NCI-H774 (cell line): ENCODE measurements around the gene KANK4.
"Not testable (repeated sequence)": the region's sequence is repeated elsewhere in the genome, so short reads cannot be mapped to it uniquely, and the experiment has no call there.

Experiments
- DNase-seq: peaks from one replicate; lab custom pipeline; 2025; lab: John Stamatoyannopoulos, UW

KANK4 gene

DNA sequence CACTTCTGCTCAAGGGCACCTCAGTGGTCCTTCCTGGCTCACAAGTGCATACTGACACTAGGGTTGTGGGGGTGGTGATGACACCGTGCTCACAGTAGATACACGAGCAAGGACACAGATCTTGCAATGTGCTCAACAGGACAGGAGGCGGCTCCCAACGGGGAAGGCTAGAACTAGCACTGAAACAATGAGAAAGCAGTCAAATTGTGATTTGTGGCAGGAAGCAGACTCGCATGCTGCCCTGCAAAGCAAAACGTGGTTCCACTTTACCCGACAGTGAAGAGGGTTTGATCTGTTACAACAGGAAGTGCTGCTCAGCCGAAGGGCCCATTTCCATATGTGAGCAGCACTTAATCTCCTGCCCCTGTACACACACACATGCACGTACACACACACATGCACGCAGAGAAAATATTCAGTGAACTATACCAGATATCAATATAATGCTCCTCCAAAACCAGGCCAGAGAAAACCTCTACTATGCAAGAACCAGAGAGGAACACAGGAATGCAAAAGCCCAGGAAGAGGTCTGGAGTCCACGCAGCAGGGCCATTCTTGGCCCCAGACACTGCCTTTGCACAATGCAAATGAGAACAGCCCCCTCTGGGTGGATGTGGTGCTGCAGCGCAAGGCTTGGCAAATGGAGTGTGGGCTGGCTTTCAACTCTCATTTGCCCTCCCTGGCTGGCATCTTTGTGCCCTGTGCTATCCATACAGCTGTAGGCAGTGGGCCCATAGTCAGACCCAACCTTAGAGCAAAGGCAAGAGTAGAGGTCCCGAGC lies 47.1 kb downstream of the KANK4 start:
- peak; percentile 13 for DNase-seq

DNA sequence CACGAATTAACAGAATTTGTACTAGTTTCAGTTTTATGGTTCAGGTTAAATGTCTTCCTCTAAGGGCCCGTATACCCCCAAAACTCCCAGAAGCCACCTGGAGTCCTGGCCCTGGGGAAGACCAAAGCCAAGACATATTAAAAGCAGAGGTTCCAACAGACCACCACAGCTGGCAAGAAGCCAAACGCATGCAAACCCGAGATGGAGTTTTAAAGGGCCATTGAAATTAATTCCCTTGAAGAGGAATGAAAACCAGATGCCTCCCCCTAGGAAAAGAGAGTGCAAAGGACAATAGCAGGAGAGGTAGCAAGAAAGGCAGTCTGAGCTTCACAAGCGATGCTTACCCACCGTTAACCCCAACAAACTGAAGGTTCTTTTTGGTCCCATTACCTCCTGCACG lies 48.1 kb downstream of the KANK4 start:
- no peak for DNase-seq

DNA sequence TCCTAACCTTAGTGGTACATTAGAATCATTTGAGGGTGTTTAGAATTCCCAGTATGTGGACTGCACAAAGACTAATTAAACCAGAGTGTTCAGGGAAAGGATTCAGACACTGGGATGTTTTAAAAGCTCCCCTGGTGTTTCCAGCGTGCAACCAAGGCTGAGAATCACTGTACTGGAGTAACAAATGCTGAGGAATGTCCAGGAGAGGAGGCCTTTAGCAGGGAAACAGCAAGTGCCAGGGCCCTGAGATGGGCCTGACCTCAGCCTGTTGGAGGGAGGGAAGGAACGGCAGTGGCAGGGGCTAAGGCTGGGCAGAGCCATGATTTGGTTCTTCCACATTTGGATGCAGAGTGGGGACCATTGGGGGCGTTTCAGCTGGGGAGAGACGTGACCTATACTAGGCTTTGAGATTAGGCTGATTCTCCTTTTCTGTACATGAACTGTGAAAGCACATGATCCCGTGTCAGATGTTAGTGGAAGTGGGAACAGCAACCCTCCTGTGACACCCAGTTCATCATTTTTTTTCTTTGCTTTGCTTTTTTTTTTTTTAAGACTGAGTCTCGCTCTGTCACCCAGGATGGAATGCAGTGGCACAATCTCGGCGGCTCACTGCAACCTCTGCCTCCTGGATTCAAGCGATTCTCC lies 49.3 kb downstream of the KANK4 start:
- DNase-seq: no peak

DNA sequence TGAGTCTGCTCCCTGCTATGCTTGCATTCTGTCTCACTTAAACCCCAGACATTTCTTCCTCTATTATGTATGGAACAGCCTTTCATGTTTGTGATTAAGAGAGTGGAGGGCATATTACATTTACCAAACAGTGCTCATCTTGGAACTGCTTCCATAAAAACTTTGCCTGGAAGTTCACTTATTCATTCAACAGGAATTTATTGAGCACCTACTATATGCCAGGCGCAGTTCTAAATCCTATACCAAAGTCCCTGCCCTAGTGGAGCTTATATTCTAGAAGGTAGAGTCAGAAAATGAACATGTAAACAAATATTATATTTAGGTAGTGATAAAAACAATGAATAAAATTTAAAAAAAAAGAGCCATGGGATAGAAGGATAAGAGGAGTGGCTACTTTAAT lies 49.8 kb downstream of the KANK4 start:
- DNase-seq: no peak

DNA sequence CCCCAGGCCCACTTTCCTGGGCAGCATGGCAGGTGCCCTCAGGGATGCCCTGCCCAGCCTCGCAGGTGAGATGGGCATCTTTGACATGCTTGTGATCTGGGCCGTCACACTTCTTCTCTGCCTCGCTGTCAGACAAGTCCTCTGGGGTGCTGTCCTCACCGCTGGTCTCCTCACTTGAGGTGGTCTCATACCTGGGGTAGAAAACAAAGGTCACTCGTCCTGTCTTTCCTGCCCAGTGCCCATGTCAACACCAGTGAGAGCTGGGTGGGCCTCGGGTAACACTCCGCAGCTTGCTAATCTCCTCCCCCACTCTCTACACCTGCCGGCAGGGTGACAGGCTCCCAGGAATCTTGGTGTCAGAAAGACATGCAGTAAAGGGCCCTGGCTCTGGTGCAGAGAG lies 50.9 kb downstream of the KANK4 start:
- DNase-seq: no peak

DNA sequence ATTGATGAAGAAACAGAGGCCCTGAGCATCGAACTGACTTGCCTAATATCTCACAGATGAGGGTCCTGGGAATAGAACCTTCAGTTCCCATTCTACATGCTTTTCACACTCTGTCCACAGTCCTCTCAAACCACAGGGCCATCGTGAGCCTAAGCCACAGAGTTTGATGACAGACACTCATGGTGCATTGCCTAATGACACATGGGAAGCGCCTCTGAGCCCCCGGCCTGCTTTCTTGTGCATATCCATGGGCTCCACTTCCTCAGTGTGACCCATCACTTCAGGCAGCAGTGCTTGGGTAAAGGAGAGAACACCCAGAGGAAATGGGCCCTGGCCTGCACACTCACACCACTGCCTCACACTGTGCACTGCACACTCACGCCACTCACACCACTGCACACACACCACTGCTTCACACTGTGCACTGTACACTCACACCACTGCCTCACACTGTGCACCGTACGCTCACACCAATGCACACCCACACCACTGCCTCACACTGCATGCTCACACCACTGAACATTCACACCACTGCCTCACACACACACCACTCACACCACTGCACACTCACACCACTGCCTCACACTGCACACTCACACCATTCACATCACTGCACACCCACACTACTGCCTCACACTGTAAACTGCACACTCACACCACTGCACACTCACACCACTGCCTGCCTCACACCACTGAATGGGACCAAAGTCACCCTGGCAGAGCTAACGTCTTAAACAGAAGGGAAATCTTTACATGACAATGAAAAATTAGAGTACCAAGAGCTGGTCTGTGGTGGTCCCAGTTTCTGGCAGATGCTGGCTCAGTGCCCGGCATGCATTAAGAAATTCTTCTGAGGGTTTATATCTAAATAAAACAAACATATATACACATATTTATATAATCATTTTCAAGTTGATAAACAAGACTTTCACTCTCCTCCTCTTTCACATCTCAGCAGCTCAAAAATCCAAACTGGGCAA lies 53.0 kb downstream of the KANK4 start:
- DNase-seq: no peak

DNA sequence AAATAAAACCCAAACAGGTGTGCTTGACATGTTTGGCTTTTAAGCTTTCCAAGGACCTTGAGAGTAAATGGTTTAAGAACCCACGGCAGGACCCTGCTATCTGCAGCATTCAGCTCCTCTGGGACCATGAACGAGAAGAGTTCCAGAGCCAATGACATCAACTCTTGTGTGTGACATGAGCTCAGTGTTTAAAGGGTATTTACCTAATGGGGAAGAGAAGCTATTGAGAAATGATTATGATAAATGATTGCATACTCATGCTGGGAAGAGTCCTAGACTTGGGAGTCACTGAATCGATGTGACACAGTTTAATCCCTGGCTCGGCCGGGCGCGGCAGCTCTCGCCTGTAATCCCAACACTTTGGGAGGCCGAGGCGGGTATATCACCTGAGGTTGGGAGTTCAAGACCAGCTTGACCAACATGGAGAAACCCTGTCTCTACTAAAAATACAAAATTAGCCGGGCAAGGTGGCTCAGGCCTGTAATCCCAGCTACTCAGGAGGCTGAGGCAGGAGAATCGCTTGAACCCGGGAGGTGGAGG lies 55.4 kb downstream of the KANK4 start:
- DNase-seq: no peak

DNA sequence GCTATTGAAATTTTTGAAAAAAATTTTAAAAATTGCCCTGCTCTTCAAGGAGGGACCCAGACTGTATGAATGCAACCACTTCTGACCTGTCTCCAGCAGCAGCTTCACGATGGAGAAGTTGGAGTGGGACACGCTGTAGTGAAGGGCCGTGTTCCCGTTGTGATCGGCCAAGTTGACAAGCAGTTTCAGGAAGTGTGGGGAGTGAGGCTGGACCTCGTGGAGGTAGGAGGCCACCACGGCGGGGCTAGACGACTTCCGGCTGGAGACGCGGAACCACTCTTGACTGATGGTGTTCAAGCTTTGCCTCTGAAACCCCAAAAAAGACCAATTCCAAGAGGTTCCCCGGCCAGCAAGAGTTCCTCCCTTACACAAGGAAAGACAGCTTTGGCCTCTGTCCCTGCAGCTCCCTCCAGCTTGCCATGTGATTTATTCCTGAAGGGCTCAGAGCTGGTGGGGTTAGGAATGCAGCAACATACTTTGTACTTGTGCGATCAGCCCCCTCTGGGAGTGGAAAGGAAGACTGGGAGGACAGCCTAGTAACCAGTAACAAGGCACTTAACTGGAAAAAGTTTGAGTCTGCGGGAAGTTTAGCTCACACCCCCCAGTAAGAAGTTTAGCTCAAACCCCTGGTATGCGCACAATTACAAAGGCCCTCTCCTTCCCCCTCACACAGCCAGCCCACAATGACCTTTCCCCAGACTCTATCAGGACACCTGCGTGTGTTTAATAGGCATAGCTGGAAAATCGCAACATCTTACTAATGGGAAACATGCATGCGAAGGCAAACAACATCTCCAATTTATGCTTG lies 56.0 kb downstream of the KANK4 start:
- no peak for DNase-seq

DNA sequence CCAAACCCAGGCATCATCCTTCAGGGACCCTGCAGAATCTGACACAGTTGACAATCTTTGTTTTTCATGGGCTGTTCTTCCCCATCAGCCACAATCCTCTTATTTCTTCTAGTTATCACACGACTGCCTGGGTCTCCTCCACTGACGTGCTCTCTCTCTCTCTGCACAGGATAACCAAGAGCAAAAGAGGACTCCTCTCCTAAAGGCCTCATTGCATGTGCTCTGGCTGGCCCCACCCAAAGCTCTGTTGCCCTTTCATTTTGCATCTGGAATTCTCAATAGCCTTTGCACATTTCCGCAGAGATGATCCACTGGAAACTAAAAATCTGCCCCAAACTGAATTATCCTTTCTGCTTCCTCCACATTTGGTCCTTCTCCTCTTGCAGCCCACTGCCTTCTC lies 58.5 kb downstream of the KANK4 start:
- DNase-seq: no peak

DNA sequence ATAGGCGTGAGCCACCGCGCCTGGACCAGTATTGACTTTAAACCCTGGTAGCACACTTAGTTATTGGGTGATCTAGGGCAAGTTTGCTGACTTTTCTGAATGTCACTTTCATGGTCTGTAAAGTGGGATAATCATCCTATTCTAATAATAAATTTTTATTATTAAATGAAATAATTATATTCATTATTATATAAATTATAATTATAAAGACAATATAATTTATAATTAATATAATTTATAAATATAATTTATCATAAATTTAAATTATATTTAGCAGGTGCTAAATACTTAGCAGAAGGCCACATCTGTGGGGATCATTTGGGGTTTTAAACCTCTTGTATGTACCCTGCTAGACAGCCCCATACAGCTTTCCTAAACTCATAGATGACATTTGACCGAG lies 59.7 kb downstream of the KANK4 start:
- no peak for DNase-seq

DNA sequence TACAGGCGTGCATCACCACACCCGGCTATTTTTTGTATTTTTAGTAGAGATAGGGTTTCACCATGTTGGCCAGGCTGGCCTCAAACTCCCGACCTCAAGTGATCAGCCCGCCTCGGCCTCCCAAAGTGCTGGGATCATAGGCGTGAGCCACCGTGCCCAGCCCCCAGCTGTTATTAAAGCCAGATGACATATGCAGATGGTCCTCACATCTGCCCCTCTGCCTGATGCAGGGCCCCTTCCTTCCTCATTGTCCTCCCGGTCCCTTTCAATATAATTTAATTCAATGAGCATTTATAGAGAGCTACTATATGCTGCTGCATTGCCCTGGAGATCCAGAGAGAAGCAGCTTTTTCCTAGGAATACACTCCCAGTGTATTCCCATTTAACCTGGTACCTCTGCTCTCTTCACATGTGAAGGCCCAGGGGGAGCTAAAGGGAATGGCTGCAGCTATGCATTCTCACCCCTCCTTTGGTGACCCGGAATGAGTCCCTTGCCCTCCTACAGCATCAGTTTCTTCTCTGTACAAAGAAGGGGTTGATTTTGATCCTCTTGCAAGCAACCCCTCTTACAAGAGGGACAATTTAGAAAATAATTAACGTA lies 69.0 kb downstream of the KANK4 start:
- DNase-seq: no peak

DNA sequence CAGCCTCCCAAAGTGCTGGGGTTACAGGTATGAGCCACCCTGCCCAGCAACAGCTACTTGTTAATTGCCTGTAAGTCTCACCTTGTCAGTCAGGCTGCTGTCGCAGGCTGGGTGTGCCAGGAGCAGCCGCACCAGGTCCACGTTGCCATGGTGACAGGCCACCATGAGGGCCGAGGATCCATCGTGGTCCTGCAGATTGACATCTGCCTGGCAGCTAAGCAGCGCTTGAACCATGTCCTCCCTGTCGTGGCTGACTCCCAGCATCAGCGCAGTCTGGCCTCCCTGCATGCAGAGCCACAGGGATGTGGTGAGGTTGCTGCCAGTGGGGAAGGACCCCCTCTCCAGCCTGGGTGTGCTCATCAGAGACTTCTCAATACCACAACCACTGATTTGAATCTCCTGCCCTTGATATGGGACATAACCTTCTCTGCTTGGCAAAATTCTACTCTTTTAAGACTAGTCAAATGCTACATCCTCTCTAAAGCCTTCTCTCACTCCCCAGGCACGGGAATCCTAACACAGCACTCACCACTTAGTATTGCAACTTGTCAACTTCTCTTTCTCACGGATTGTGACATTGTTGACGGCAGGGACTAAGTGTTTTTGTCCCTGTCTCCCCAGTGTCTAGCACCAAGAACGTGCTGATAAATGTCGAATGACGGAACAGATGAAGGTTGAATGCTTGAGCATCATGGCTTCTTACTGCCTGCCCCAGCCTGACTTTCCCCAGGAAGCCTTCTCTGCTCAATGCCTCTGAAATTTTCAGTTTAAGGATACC lies 71.7 kb downstream of the KANK4 start:
- DNase-seq: no peak

DNA sequence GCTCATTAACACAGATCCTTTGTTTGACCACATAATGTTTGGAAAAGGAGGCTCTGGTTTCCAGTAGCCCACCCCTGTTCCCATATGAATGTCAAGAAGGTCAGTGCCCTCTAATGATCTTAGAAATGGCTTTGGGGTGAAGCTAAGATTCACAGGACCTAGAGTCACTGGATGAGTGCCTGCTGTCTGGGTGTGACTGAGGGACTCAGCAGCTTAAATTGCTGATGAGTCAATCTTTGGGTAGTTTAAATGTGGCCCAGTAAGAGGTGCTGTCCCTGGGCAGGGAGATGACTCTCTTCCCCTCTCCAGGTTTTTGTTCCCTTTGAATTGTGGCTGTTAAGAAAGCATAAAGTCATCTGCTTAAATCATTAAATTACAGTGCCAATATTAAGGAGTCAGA lies 74.0 kb downstream of the KANK4 start:
- DNase-seq: no peak

DNA sequence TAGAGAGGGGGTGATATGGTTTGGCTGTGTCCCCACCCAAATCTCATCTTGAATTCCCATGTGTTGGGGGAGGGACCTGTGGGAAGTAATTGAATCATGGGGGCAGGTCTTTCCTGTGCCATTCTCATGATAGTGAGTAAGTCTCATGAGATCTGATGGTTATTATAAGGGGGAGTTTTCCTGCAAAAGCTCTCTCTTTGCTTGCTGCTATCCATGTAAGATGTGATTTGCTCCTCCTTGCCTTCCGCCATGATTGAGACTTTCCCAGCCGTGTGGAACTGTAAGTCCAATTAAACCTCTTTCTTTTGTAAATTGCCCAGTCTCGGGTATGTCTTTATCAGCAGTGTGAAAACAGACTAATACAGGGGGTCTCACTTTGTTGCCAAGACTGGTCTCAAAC lies 74.9 kb downstream of the KANK4 start:
- DNase-seq: not testable (repeated sequence)

DNA sequence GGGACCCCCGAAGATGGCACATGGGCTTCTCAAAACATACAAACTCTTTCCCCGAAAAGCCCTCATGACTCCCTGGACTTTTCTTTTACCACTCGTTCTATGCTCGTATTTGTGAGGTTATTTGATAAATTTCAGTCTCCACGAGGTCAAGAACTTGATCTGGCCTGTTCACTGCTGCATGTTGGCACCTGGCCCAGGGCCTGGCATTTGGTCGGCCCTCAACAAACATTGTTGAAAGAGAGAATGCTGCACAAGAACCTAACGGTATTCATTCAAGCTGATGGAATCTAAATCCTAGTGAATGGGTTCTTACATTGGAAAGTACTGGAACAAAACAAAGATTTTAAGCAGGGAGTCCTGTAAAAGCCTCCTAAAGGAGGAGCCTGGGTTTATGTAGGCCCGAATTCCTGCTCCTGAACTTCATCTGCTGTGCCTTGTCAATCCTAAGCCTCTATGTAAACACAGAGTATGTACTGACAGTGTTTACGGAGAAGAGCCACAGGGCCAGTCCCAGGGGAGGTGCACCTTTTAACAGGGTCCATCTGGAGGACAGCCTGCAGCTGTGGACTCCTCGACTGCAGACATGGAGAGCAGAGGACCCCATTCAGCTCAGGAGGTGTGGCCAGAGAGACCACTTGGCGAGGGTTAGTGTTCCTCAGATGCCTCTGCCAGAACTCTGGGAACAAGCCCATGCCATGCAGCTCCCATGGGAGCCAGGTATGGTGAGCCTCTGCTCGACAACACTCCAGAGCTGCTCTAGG lies 77.7 kb downstream of the KANK4 start:
- DNase-seq: no peak

DNA sequence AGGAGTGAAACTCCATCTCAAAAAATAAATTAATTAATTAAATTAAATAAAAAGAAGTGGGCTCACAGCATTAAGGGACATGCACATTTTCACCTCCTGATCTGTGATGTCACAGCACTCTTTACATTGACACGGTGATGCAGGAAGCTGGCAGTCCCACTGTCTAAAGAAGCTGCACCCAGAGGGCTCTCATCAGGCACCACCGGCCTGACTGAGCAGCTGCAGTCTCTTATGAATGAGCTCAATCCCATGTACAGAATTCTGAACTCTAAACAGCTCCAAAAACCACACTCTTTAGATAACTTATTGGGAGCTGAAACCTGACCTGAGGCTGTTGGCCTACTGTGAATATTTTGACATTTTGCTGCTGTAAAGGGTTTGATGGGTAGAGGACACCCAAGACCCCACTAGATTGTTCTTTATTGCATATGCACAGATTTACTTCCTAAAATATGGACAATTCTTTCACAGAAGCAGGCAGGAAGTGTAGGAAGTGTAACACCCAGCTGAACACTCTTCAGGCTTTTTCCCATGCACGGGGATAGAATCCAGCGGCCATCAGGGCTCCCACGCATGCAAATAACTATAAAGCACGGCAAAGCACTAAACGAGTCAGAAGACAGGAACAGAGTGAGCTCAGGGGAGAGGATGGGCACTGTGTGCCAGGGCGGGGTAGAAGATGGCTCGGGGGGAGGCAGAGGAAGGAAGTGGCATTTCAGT lies 78.4 kb downstream of the KANK4 start:
- DNase-seq: no peak

DNA sequence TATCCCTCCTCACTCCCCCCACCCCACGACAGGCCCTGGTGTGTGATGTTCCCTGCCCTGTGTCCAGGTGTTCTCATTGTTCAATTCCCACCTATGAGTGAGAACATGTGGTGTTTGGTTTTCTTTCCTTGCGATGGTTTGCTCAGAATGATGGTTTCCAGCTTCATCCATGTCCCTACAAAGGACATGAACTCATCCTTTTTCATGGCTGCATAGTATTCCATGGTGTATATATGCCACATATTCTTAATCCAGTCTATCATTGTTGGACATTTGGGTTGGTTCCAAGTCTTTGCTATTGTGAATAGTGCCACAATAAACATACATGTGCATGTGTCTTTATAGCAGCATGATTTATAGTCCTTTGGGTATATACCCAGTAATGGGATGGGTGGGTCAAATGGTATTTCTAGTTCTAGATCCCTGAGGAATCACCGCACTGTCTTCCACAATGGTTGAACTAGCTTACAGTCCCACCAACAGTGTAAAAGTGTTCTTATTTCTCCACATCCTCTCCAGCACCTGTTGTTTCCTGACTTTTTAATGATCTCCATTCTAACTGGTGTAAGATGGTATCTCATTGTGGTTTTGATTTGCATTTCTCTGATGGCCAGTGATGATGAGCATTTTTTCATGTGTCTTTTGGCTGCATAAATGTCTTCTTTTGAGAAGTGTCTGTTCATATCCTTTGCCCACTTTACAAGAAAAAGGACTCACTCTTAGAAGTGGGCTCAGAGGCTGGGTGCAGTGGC lies 79.4 kb downstream of the KANK4 start:
- DNase-seq: not testable (repeated sequence)

DNA sequence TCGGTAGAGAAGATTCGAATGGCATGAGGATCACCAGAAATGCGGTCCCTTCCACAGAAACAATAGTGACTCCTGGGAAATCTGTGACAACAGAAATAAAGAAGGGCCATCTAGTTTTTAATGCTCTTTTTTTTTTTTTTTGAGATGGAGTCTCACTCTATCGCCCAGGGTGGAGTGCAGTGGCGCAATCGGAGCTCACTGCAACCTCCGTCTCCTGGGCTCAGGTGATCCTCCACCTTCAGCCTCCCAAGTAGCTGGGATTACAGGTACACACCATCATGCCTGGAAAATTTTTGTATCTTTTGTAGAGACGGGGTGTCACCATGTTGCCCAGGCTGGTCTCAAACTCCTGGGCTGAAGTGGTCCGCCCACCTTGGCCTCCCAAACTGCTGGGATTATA lies 80.7 kb downstream of the KANK4 start:
- no peak for DNase-seq
